ENCODE data around the gene FDX1.
A peak's percentile ranks its signal among the peaks of the same experiment; 100 is the strongest.
"Not testable (repeated sequence)": the region's sequence is repeated elsewhere in the genome, so short reads cannot be mapped to it uniquely, and the experiment has no call there.

The FDX1 gene

DNA sequence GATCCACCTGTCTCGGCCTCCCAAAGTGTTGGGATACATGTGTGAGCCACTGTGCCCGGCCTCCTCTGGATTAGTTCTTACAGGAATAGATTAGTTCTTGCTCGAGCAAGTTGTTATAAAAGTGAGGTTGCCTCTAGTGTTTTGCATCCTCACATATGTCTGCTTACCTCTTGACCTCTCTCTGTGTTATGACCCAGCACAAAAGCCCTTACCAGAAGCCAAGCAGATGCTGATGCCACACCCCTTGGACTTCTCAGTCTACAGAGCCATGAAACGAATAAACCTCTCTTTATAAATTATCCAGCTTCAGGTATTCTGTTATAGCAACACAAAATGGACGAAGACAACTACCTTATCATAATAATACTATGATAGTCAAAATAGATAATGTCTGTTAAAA, 22.4 kb upstream of the FDX1 start:
- DNase-seq (ENCODE audit: low read depth), result no peak
- H3K4me3 ChIP-seq (ENCODE audit: low read depth, low read length), result no peak overlapping the region
- TF ChIP-seq, protein P1, sequence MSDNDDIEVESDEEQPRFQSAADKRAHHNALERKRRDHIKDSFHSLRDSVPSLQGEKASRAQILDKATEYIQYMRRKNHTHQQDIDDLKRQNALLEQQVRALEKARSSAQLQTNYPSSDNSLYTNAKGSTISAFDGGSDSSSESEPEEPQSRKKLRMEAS (IDR thresholded peaks at IDR 0.05; ENCODE audit: low read depth, low read length), result no peak

DNA sequence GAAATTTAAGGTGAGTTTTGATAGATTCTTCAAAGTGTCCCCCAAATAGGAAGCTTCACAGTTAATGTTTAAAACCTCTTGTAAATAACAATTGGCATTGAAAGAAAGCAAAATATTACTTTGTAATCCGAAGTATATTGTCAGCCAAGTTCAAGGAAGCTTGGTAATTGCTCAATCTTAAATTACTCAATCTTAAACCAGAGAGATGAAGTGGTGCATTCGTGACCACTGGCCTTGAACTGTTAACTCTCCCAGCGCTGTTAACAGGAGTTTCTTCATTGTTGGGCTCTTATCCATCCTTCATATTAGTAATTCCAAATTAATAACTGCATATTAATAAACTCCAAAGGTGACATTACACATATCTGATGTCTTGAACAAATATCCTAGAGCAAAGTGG, 20.6 kb upstream of the FDX1 start:
- DNase-seq (ENCODE audit: low read depth), result peak; percentile 74
- TF ChIP-seq, protein P2, sequence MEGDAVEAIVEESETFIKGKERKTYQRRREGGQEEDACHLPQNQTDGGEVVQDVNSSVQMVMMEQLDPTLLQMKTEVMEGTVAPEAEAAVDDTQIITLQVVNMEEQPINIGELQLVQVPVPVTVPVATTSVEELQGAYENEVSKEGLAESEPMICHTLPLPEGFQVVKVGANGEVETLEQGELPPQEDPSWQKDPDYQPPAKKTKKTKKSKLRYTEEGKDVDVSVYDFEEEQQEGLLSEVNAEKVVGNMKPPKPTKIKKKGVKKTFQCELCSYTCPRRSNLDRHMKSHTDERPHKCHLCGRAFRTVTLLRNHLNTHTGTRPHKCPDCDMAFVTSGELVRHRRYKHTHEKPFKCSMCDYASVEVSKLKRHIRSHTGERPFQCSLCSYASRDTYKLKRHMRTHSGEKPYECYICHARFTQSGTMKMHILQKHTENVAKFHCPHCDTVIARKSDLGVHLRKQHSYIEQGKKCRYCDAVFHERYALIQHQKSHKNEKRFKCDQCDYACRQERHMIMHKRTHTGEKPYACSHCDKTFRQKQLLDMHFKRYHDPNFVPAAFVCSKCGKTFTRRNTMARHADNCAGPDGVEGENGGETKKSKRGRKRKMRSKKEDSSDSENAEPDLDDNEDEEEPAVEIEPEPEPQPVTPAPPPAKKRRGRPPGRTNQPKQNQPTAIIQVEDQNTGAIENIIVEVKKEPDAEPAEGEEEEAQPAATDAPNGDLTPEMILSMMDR (IDR thresholded peaks at IDR 0.05; ENCODE audit: low read depth, low read length), result no peak
- TF ChIP-seq POLR2A (IDR thresholded peaks at IDR 0.05; ENCODE audit: extremely low read depth, insufficient read length) (no peak), MYC (IDR thresholded peaks at IDR 0.05; ENCODE audit: low read depth, low read length) (no peak)
- TF ChIP-seq, protein P1 (IDR thresholded peaks at IDR 0.05; ENCODE audit: low read depth, low read length), result no peak
- no peak overlapping the region for H3K4me3 ChIP-seq (ENCODE audit: low read depth, low read length)

DNA sequence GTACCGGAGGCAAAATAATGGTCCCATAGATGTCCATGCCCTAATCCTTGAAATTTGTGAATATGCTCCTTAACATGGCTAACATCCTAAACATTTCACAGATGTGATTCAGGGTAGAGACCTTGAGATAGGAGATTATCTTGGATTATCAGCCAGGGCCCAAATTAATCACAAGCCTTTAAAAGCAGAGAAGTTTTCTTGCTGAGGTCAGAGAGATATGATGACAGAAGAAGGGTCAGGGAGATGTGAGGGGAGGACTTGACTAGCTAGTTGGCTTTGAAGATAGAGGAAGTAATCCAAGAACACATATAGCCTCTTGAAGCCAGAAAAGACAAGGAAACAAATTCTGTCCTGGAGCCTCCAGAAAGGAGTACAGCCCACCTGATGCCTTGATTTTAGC, 19.1 kb upstream of the FDX1 start:
- DNase-seq (ENCODE audit: low read depth), result peak; percentile 50
- TF ChIP-seq MYC (IDR thresholded peaks at IDR 0.05; ENCODE audit: low read depth, low read length), result no peak
- TF ChIP-seq, protein P2 (IDR thresholded peaks at IDR 0.05; ENCODE audit: low read depth, low read length), result no peak
- TF ChIP-seq, protein P1 (IDR thresholded peaks at IDR 0.05; ENCODE audit: low read depth, low read length), result no peak
- no peak for TF ChIP-seq POLR2A (IDR thresholded peaks at IDR 0.05; ENCODE audit: extremely low read depth, insufficient read length)
- H3K4me3 ChIP-seq (ENCODE audit: low read depth, low read length), result no peak overlapping the region

DNA sequence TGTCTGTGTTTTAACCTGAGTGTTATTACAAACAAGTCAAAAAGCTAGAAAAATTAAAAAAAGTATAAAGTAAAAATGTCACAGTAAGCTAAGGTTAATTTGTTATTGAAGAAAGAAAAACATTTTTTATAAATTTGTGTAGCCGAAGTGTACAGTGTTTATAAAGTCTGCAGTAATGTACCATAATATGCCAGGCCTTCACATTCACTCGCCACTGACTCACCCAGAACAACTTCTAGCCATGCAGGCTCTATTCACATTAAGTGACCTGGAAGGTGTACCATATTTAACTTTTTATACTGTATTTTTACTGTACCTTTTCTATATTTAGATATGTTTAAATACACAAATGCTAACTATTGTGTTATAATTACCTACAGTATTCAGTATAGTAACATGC, 14.7 kb upstream of the FDX1 start:
- TF ChIP-seq, protein P2 (IDR thresholded peaks at IDR 0.05; ENCODE audit: low read depth, low read length), result no peak
- TF ChIP-seq MYC (IDR thresholded peaks at IDR 0.05; ENCODE audit: low read depth, low read length), result no peak
- TF ChIP-seq, protein P1 (IDR thresholded peaks at IDR 0.05; ENCODE audit: low read depth, low read length), result no peak
- no peak for TF ChIP-seq POLR2A (IDR thresholded peaks at IDR 0.05; ENCODE audit: extremely low read depth, insufficient read length)
- H3K4me3 ChIP-seq (ENCODE audit: low read depth, low read length), result no peak overlapping the region
- no peak for DNase-seq (ENCODE audit: low read depth)

DNA sequence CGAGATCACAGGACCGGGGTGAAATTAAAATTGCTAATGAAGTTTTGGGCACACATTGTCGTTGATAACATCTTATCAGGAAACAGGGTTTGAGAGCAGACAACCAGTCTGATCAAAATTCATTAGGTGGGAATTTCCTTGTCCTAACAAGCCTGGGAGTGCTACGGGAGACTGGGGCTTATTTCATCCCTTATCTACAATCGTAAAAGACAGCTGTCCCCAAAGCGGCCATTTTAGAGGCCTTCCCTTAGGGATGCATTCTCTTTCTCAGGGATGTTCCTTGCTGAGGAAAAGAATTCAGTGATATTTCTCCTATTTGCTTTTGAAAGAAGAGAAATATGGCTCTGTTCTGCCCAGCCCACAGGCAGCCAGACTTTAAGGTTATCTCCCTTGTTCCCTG, 8.1 kb upstream of the FDX1 start:
- DNase-seq (ENCODE audit: low read depth); H3K4me3 ChIP-seq (ENCODE audit: low read depth, low read length): not testable (repeated sequence)

DNA sequence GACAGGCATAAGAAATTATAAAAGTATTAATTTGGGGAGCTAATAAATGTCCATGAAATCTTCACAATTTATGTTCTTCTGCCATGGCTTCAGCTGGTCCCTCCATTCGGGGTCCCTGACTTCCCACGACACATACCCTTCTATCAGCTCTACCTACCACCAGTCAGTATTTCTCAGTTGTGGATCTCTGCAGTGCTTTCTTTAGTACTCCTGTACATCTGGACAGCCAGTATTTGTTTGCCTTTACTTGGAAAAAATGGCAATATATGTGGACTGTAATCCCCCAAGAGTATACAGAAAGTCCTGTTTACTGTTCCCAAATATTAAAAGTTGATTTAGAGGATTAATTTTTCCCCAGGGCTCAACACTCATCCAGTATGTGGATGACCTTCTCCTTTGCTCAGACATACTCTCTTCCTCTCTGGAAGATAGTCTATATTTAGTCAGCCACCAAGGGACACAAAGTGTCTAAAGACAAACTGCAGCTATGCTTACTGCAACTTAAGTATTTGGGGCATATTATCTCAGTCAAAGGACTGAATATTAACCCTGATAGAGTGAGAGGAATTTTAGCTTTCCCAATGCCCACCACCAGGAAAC, 7.3 kb upstream of the FDX1 start:
- no peak for DNase-seq (ENCODE audit: low read depth)
- TF ChIP-seq, protein P2 (IDR thresholded peaks at IDR 0.05; ENCODE audit: low read depth, low read length), result no peak
- TF ChIP-seq, protein P1 (IDR thresholded peaks at IDR 0.05; ENCODE audit: low read depth, low read length), result no peak
- TF ChIP-seq MYC (IDR thresholded peaks at IDR 0.05; ENCODE audit: low read depth, low read length) (no peak), POLR2A (IDR thresholded peaks at IDR 0.05; ENCODE audit: extremely low read depth, insufficient read length) (no peak)
- H3K4me3 ChIP-seq (ENCODE audit: low read depth, low read length), result no peak overlapping the region
